C4-2B (cell line): ENCODE results near the gene PER1.

ENCODE experiments used
- CTCF ChIP-seq: fragments of 450-650 bp; conservative IDR thresholded peaks from 2 replicates; pipeline ENCODE4 v1.5.1; 2017; ENCODE audit warnings: mild to moderate bottlenecking
- ZFX ChIP-seq: fragments of 450-650 bp; IDR thresholded peaks from 2 replicates; pipeline ENCODE4 v1.6.1; 2017

- no peak for TF ChIP-seq CTCF
- no peak for TF ChIP-seq ZFX
Measured at GRCh38 chr17:8119581-8120519, 32.4 kb downstream of the PER1 start.
